ENCODE measurements around the gene RAB10. TPM values are rescaled to one million over a fixed set of nuclear protein-coding genes. Genes with fewer than 3 reads are reported as not detected.

Gene RAB10
- total RNA-seq, 6 donors from 2014 or later, result 81.7 to 139 (median 106) TPM

GRCh38 chr2:26172871-26173775 is 139.2 kb downstream of the RAB10 start, which contains the start of gene GAREM2:
GAREM2 (plus strand) TSS chr2:26173088; CDS start chr2:26173221, 133 bp downstream.
- ATAC-seq (ENCODE audit: low FRiP score in 2 of 2), result no peak
- Histone ChIP-seq H3K36me3 (no peaks in the 10 kb centered on the region), H3K9me3 (no peaks in the 10 kb centered on the region), H3K4me3 (peak within 1 kb of the TSS; percentile 5 to 47 (median 40)), H3K27ac (no peak within 1 kb of the TSS), H3K27me3 (peaks cover 0 to 29% (median 20%) of the 10 kb centered on the region in 4 donors), H3K4me1 (peaks cover 10 to 24% (median 15%) of the 10 kb centered on the region in 4 donors)
- TF ChIP-seq POLR2A (IDR thresholded peaks at IDR 0.05) (no peak), POLR2AphosphoS5 (IDR thresholded peaks at IDR 0.05) (no peak), EP300 (IDR thresholded peaks at IDR 0.05) (no peak)
- TF ChIP-seq, protein P1, sequence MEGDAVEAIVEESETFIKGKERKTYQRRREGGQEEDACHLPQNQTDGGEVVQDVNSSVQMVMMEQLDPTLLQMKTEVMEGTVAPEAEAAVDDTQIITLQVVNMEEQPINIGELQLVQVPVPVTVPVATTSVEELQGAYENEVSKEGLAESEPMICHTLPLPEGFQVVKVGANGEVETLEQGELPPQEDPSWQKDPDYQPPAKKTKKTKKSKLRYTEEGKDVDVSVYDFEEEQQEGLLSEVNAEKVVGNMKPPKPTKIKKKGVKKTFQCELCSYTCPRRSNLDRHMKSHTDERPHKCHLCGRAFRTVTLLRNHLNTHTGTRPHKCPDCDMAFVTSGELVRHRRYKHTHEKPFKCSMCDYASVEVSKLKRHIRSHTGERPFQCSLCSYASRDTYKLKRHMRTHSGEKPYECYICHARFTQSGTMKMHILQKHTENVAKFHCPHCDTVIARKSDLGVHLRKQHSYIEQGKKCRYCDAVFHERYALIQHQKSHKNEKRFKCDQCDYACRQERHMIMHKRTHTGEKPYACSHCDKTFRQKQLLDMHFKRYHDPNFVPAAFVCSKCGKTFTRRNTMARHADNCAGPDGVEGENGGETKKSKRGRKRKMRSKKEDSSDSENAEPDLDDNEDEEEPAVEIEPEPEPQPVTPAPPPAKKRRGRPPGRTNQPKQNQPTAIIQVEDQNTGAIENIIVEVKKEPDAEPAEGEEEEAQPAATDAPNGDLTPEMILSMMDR (IDR thresholded peaks at IDR 0.05), result no peak
- DNase-seq, result peak in 1 of 2 donors; percentile 85
- 0 to 5% methylated on average over 3 to 5 of the region's 102 CpGs for WGBS, 2 donors

DNA sequence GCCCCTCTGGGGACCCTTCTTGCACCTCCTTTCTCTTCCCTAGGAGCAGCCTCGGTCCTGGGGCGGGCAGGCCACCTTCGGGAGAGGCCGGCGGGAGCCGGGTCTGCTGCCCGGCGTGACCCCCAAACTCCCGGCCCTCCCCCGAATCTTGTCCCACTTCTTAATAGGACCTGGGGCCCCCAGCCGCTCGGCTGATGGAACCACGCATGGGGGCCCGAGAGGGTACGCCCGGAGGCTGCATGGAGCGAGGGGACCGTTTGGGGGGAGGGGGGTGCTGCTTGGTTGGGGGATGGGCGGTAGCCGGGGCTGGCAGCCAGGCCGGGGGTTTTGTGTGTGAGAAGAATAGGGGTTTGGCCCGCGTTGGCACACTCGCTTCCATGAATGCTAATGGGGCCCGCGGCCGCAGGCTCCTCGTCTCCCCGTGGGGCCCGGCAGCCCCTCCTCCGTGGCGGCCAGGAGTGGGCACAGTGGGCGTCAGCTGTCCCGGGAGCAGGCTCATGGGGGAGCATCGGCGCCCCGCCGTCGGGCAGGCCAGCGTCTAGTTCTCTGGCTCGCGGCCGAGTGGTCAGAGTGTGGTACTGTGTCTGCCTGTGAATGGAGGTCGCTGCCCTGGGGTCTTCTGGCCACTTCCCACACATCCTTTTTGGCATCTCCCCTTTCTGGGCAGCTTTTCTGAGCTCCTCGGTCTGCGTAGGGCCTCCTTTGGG is 140.0 kb downstream of the RAB10 start:
- Histone ChIP-seq H3K27ac (no peak overlapping the region), H3K27me3 (peaks cover 0 to 33% (median 21%) of the 10 kb centered on the region in 4 donors), H3K4me3 (peak overlapping the region in 3 of 4 donors; percentile 33 to 47 (median 45)), H3K9me3 (no peaks in the 10 kb centered on the region), H3K36me3 (no peaks in the 10 kb centered on the region), H3K4me1 (peaks cover 10 to 30% (median 17%) of the 10 kb centered on the region in 4 donors)
- WGBS, 2 donors, result 18 to 20% methylated on average over 11 to 43 of the region's 46 CpGs
- ATAC-seq (ENCODE audit: low FRiP score in 2 of 2) (peak in 1 of 2 donors; percentile 5), DNase-seq (peak; percentile 10 to 82)
- TF ChIP-seq EP300 (IDR thresholded peaks at IDR 0.05) (no peak), POLR2AphosphoS5 (IDR thresholded peaks at IDR 0.05) (no peak), POLR2A (IDR thresholded peaks at IDR 0.05) (no peak)
- TF ChIP-seq, protein P1 (IDR thresholded peaks at IDR 0.05), result no peak

DNA sequence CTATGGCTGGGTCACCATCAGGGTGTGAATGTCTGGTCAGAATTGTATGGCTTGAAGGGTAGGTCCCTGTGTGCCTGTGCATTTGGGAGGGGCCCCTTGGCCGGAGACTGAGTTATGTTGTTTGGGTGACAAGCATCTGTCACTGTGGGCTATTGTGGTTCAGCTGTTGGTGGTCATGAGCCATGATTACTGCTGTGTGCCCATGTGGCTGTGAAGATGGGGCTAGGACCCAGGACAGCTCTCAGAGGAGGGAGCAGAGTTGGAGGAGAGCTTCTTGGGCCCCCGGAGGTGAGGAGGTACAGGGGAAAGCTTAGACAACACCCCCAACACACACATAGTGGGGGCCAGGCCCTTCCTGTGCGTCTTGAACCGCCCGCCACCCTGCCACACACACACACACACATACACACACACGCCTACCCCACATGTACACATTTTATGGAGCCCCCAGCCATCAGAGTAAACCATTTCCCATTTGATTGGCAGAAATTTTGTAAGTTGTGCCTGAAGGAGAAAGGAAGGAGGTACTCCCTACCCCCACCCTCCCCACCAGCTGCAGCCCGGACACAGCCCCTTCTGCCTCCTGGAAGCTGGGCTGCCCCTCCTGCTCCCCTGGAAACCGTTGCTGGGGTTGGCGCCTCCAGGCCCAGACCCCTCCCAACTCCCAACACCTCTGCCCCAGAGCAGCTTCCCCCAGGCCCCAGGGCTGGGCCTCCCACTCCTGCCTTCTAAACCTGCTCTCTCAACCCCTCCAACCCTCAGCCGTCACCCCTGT is 141.0 kb downstream of the RAB10 start:
- 73 to 81% methylated on average over 7 to 10 of the region's 10 CpGs for whole genome bisulfite sequencing, 2 donors
- H3K4me3 ChIP-seq, result no peak overlapping the region
- ATAC-seq (ENCODE audit: low FRiP score in 2 of 2) (no peak), DNase-seq (peak in 1 of 2 donors; percentile 14)
- H3K9me3 ChIP-seq, result no peaks in the 10 kb centered on the region
- H3K27me3 ChIP-seq, result peaks cover 0 to 43% (median 24%) of the 10 kb centered on the region in 4 donors
- H3K27ac ChIP-seq, result no peak overlapping the region
- no peaks in the 10 kb centered on the region for H3K36me3 ChIP-seq
- TF ChIP-seq POLR2A (IDR thresholded peaks at IDR 0.05), result no peak
- TF ChIP-seq POLR2AphosphoS5 (IDR thresholded peaks at IDR 0.05), result no peak
- TF ChIP-seq, protein P1 (IDR thresholded peaks at IDR 0.05), result no peak
- TF ChIP-seq EP300 (IDR thresholded peaks at IDR 0.05), result no peak
- H3K4me1 ChIP-seq, result peaks cover 16 to 40% (median 25%) of the 10 kb centered on the region in 4 donors

GRCh38 chr2:26175466-26176278 is 141.8 kb downstream of the RAB10 start:
- peaks cover 16 to 41% (median 25%) of the 10 kb centered on the region in 4 donors for H3K4me1 ChIP-seq
- ATAC-seq (ENCODE audit: low FRiP score in 2 of 2) (no peak), DNase-seq (peak; percentile 17 to 67)
- TF ChIP-seq POLR2AphosphoS5 (IDR thresholded peaks at IDR 0.05) (no peak), POLR2A (IDR thresholded peaks at IDR 0.05) (no peak), EP300 (IDR thresholded peaks at IDR 0.05) (no peak)
- TF ChIP-seq, protein P1 (IDR thresholded peaks at IDR 0.05), result no peak
- 76 to 84% methylated on average over 9 to 15 of the region's 15 CpGs for WGBS, 2 donors
- peaks cover 0 to 47% (median 24%) of the 10 kb centered on the region in 4 donors for H3K27me3 ChIP-seq
- no peak overlapping the region for H3K27ac ChIP-seq
- H3K9me3 ChIP-seq, result no peaks in the 10 kb centered on the region
- no peak overlapping the region for H3K4me3 ChIP-seq
- H3K36me3 ChIP-seq, result no peaks in the 10 kb centered on the region

Measured in upper lobe of left lung (tissue), 6 donors.